ENCODE measurements around the gene TLCD3B.
"Not testable (repeated sequence)": the region's sequence is repeated elsewhere in the genome, so short reads cannot be mapped to it uniquely, and the experiment has no call there.

The TLCD3B gene

DNA sequence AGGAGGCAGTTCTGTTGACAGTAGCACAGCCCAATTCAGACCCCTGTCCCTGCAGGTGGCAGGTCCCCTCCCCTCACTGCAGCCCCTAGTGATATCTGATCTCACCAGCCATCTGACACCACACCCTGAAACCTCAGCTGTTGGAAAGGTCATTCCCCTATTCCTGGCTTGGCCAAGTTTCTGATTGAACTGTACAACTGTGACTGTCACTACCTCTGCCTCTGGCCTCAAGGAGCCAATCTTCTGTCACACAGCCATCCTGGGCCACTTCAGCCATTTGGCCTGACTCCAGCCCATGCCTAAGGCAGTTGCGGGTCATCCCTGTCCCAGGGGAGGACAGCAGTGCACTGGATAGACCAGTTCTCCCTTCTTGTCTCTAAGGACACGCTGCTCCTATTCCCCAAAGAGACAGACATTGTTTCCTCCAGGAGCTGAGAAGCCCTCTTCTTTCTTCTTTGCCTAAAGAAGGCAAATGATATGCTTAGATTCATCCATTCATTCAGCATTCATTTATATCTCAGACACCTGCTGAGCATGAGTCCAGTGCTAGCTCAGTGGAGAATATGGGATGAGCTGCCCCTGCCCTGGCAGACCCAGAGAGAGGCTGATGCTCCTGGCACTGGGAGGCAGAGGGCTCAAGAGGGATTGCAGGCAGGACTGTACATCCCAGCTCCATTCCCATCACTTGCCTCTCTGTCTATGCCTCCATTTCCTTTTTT lies 29.9 kb upstream of the TLCD3B start:
- DNase-seq: no peak

DNA sequence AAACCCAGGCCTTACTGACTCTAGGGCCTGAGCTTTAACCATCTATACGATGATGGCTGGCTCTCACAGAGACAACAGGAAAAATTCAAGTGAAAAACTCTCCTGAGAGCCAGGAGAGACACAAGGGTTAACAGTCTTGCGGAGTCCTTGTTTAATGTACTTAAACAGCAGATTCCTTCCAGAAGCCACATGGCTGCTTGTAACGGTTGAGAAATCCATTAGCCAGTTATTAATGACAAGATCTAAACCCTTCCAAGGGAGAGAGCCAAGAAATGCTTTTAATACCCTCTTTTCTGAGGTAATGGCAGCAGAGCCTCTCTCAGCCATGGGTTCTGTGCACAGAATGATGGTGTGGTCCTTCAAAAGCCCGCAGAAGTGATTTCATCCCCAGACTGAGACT lies 29.3 kb upstream of the TLCD3B start:
- DNase-seq: no peak

DNA sequence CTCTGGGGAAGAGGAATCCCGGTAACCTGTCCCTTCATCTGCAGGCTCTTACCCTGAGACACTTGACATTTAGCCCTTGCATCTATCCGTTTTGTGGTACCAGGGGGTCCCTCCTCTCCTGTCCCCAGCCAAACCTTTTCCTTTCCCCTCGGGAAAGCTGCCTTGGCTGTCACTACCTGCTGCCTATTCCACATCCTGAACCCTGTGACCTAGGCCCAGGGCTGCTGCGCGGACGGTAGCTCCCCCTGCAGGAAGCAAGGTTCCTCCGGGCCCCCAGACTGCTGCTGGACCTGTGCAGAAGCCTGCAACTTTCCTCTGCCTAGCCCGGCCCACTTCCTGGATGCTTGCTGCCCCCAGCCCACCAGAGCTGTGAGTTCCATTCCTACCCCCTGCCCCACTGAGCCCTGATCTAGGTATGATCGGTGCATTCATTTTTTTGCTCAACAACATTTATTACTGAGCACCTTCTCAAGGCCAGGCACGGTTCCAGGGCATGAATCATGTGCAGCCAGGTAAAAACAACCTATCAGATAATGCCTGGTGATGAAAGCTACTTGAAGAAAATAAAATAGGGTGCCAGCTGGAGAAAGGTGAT lies 24.0 kb upstream of the TLCD3B start:
- no peak for DNase-seq

DNA sequence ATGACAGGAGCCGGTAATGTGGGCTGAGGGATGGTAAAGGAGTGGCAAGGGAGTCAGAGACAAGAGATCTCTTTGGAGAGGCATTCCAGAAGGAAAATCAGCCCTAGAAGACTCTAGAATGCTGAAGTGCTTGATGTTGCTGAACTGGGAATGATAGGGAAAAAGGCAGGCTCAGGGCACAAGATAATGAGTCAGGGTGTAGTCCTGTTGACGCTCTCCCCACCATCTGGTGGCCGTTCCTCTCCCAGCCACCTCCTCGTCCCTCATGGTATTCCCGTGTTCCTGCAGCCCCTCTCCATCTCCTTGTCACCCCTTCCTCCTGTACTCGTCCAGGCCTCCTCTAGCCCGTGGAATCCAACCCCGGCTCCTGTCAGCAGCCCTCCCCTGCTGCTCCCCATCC lies 23.4 kb upstream of the TLCD3B start:
- DNase-seq: no peak

DNA sequence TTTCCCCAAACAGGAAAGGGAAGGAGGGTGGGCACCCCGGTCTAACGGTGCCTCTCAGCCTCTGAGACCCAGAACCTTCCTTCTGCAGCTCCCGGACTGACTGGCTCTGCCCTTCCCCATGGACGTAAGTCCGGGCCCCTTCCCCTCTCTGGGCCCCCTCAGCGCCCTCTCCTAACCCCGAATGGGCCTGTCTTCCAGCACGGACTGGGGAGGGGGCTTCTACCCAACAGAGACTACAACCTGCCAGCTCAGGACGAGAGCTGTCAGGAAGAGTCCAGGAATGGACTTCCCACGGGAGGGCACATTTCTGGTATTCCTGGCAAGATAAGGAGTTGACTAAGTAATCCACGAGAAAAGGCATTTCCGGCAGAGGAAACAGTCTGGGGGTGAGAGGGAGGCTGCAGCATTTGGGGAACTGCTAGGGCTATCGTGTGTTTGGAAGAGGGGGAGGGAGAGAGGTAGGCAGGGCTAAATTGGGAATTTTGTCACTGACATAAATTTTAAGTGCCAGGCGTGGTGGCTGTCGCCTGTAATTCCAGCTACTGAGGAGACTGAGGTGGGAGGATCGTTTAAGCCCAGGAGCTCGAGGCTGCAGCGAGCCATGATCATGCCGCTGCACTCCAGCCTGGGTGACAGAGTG lies 22.4 kb upstream of the TLCD3B start:
- DNase-seq: no peak

DNA sequence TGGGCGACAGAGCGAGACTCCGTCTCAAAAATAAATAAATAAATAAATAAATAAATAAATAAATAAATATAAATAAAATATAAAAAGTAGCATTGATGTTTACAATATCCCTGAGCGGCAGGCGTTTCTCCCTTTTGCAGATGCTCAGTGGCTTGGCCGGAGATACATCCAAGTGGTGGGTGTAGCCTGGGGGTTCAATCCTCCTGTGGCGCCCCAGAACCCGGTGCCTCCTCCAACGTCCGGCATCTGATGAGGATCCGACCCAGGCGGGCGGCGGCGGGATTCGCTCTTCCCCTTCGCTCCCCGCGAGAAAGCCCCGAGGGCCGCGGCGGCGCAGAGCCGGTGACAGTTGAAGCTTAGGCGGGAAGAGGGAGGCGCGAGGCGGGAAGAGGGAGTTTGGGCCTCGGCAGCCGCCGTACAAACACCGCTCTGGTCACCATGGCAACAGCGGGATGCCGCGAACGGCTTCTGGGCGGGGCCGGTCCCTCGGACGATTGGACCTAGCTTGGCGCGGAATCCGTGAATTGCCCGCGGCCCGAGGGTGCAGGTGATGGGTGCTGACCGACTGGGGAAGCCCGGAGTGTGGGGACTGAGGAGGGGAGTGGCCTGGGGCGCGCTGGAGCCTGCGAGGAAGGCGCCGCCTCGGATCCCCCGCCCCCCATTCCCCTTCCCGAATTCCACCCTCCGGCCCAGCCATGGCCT lies 21.8 kb upstream of the TLCD3B start:
- peak; percentile 83 to 90 for DNase-seq

DNA sequence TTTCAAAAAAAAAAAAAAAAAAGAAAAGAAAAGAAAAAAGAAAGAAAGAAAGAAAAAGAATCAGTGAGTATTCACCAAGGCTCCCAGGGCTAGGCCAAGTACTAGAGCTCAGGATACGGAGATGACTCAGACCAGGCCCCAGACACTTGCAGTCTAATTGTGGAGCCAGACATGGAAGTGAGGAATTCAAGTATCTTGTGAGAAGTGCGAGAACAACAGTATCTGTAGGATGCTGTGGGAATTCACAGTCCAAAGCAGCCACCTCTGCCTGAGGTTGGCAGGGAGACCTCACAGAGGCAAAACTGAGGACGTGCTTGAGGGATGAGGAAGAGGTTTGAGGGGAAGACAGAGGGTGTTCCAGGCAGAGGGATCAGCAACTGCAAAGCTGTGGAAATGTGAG lies 20.4 kb upstream of the TLCD3B start:
- DNase-seq: no peak

DNA sequence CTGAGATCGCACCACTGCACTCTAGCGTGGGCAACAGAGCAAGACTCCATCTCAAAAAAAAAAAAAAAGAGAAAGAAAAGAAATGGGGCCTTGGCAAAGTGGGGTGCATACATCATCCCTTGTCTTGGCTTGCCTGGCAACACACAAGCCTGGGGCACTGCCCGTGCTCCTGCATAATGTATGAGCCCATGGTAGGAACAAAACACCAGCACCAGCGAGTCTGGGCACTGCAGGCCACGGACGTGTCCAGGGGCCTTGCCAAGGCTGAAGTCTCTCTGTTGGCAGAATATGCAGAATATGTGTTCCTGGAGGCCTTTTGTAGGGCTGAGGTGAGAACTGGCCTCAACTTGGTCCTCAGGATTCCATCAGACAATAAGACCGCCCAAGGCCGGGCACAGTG lies 18.8 kb upstream of the TLCD3B start:
- DNase-seq: no peak

DNA sequence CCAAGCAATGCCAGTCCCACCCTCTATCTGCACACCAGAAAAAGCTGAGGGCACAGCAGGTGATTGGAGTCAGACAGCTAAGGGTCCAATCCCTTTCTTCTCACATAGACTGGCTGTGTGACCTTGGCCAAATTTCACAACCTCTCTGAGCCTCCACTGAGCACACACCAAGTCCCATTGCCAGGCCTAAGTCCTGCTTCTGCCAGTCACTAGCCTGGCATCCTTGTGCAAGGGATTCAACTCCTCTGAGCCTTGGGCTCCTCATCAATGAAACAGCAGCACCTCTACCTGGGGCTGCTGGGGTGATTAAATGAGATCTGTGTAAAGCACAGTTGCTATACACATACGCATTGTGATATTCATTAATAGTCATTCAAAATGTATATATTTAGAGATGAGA lies 15.5 kb upstream of the TLCD3B start:
- DNase-seq: no peak

DNA sequence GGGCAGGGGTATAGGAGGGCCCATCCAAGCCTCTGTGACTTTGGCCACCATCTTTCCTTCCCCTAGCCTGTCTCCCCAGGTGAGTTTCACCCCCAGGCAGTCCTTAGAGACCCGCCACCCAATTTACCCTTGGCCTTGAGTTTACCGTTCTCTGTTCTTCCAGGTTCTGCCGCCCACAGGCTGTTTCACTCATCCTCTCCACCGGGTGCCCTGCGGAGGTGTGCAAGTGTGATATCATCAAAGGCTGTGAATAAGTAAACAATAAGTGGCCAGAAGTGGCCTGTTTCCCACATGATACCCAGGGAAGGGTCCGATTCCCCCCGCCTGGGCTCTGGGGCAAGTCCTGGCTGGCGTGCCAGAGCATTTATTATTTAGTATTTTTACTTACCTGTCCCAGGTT lies 15.1 kb upstream of the TLCD3B start:
- DNase-seq: no peak

DNA sequence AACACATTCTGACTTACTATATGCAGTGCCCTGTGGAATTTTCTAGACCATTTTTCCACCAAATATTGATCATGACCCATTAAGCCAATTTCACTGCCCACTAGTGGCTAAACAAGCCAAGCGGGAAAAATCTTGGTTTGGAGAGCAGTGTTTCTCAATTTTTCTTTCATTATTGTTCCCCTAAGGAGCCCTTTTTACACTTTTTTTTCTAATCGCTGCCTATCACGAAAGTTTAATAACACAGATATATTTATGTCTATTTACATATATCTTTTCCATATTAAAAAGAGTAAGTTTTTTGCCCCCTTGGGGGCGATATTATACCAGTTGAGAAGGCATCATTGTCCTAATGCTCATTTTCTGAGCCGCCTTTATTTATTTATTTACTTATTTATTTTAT lies 10.8 kb upstream of the TLCD3B start:
- DNase-seq: no peak

DNA sequence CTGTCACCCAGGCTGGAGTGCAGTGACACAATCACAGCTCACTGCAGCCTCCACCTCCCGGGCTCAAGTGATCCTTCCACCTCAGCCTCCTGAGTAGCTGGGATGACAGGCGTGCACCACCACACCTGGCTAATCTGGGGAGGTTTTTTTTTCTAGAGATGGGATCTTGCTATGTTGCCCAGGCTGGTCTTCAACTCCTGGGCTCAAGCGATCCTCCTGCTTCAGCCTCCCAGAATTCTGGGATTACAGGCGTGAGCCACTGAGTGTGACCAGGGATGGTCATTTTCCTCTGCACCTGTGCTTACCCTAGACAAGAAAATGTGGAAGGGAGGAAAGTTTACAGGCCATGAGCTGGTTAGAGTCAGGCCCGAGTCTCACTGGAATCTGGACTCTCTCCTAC lies 9.6 kb upstream of the TLCD3B start:
- not testable (repeated sequence) for DNase-seq

DNA sequence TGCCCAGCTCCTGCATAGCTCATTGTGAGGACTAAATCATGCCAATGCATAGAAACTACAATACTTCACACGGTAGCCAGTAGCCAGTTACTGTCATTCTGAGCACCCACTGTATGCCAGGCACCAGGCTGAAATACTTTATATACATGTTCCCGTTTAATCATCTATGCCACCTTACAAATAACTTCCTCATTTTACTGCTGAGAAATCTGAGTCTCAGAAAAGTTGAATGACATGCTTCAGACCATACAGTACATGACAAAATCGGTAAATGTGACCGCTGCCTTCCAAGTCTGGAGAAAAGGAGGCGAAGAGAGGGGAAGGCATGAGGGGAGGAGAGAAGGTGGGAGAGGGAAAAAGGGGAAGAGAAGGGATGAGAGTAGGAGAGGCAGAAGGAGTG lies 9.2 kb upstream of the TLCD3B start:
- no peak for DNase-seq

DNA sequence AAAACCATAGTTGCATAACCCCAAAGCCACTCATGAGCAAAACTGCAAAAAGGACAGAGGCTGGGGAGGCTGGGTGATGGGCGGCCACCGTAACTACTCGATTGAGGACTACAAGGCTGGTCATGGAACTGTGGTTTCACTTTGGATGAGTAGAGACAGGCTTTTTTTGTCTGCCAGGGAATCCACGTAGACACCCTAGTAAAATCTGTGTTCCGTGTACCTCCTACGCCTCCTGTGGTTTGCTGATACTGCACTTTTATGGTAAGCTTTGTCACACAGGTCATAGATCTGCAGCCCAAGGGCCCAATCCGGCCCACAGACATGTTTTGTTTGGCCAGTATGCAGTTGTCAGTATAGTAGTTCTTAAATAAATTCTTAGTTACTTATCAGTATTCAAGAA lies 2.2 kb upstream of the TLCD3B start:
- DNase-seq: no peak

DNA sequence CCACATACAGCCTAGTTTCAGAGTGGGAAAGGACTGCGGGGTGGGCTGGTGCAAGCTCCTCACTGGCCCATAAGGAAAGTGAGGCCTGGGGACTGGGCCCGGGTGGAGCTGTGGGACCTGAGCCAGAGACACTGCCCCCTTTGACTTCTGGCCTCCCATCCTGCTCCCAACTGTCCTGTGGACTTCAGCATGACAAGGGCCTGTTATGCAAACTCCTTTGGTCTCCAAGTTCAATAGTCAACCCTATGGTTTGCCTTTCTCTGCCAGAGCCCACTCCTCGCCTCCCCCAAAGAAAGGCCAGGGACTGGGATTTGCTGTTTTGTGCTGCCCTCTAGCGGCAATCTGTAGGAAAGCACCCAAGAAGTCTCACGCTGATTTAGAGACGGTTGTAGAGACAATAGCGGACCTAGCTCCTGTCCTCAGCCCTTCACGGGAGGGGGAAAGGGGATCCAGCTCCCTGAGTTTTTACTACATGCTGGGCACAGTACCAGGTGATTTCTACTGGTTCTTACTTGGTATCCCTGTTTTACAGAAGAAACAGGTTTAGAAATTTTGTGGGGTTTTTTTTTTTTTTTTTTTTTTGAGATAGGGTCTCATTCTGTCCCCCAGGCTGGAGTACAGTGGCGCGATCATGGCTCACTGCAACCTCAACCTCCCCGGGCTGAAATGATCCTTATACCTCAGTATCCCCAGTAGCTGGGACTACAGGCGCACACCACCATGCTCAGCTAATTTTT lies 1.2 kb upstream of the TLCD3B start:
- peak; percentile 44 to 46 for DNase-seq

DNA sequence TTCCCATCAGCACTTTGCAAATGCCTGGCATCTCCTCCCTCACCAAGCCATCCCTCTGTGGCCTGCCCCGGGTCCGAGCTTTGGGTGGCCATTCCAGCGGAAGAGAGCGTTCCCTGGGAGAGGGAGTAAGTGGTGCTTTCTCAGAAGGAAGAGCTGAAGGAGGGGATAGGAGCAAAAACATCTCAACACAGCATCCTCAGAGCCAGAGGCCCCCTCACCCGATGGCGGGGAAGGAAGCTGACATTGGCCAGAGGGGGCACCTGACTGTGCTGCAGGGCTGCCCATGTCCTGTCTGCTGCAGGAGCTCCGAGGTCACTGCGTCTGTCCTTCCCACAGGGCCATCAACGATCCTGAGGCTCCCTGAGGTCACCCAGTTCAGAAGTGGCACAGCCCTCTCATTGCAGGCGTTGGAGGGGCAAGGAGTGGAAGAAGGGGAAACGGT lies 427 bp upstream of the TLCD3B start:
- DNase-seq: no peak

DNA sequence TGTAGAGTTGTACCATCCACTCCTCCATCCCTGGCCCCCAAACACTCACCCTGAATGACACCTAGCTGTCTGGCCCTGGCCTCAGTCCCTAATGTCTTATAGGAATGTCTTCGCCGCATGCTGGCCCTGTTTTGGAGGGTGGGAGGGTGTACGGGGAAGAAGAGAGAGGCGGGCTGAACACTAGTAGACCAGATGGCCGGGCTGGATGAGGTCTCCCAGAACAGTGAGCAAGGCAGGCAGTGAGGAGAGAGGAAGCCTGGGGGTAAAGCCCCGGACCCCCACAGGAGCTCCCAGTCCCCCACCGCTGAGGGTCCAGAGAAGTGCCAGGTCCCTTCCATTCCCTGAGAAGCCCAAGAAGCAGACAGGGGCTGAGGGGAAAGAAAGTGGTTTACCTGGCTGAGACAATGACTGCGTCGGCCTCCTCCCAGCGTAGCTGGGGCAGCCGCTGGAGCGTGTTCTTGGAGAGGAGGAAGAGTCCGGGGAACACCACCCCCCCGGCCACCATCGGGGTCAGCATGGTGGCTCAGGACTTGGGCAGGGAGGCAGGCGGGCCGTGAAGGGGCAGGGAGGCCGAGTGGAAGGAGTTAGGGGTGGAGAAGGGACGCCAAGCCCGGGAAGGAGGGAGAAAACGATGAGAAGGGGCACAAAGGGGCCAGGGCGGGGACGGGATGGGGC lies 923 bp downstream of the TLCD3B start:
- no peak for DNase-seq

DNA sequence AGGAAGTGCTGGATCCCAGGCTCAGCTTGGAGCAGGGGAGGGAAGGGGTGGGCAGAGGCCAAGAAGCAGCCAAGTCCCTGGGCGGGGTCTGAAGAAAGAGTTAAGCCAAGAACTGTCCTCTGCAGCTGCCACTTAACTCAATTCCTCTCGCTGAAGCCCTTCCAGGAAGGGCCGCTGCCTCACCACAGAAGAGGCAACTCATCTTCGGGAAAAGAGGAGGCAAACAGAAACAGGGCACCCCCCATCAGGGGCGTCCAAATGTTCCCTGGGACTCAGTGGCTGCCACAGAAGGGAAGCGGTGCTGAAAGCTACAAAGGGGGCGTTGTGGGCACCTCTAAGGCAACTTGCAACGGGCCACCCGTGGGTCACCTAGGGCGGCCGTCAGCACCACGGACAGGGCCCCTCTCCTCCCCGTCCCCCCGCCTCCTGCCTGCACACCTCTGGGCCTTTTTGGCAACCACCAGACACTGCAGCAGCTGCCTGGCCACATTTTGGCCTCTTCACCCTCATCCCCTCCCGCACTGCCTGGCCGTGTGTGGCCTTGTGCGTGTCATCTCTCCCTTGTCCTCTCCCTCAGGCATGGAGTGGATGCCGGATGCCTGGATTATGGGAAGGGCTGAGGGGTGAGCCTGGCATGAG lies 2.5 kb downstream of the TLCD3B start:
- no peak for DNase-seq

DNA sequence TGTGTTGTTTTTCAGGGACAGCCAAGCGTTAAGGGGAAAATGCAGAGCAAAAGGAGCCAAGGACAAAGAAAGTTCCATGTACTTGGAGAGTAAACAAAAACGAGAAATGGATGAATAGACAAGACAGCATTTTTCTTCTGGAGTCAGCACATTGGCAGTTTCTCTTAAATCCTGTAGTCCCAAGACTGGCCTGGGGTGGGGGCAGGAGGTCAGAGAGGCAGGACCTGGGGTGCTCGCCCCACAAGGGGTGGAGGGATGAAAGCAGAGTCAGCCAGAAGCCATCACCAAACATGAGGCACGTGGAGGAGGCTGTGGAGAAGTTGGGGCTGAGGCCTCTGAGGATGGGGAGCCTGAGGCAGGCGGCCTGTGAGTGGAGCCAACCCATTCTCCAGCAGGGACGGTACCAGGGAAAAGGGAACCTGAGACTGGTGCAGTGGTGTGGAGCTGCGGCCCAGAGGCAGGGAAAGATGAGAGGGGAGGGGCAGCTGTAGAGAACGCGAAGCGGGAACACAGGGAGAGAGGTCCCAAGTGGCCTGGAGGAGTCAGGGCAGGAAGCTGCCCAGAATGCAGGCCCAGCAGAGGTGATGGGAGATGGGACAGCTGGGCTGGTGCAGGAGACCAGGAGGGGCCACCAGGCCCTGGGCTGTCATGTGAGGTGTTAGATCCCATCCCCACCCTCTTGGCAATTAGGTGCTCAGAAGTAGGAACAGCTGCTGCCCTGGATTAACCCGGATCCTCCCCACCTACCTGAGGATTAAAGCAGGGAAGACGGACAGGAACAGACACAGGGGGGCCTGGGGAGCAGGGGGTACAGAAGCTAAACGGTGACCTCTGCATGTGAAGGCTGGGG lies 3.3 kb downstream of the TLCD3B start:
- no peak for DNase-seq

DNA sequence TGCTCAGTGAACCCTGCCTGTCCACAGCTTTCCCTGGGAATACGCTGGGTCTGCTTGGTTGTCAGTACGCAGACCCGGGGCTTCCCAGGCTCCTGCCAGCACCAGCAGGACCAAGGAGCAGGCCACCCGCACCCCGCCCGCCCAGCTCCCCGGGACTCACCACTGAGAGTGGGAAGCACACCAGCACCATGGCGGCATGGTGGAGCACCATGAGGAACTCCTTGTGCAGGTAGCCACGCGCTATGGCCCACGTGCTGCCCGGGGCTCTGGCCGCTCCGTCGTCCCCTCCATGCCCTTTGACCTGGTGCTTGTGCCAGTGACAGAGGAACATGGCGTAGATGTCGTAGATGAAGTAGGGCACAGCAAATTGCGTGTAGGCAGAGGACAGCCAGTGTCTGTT lies 4.6 kb downstream of the TLCD3B start:
- no peak for DNase-seq

DNA sequence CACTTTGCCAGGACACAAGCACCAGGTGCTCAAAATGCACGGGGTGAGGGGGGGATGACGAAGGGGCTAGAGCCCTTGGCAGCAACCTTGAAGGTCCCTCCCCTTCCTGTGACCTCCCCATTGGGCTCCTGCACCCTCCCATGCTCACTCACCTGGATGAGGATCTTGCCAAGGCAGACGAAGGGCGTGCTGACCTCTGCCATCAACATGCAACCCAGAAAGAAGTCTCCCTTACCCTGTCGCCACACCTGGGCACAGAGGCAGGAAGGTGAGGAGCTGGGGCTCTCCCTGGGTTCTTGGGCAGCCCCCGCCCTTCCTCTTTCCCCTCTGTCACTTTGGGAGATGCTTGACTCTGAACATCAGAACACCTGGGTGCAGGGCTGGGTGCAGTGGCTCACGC lies 5.5 kb downstream of the TLCD3B start:
- DNase-seq: no peak
